HG02943 (cell line): Measurements from ENCODE around the gene MMP21.

Experiments used
- ATAC-seq: cut with Tn5 transposase; IDR thresholded peaks from one replicate; pipeline ENCODE4 v1.9.1; 2021; ENCODE audit warnings: mild to moderate bottlenecking, low read depth, moderate library complexity; ENCODE audit not compliant: unreplicated experiment

MMP21 gene

DNA sequence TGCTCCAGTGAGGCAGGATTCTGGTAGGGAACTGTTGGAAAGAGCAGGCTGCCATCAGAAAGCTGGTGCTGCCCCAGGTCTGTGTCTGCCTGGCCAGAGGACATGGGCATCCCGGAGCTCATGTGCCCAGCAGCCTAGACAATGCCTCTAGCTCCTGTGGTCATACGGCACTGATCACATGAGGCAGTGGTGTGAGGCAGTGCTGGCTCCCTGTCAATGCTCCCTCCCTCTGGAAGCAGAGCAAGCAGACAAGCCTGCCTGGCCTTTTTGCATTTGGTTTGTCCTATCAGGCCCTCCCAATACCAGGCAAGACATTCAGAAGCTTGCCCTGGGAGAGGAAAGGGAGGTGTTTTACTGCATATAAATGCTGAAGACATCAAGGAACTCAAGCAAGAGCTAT is 19.5 kb upstream of the MMP21 start:
- ATAC-seq = no peak

GRCh38 chr10:125792342-125793300 is 17.0 kb upstream of the MMP21 start:
- no peak for ATAC-seq

DNA sequence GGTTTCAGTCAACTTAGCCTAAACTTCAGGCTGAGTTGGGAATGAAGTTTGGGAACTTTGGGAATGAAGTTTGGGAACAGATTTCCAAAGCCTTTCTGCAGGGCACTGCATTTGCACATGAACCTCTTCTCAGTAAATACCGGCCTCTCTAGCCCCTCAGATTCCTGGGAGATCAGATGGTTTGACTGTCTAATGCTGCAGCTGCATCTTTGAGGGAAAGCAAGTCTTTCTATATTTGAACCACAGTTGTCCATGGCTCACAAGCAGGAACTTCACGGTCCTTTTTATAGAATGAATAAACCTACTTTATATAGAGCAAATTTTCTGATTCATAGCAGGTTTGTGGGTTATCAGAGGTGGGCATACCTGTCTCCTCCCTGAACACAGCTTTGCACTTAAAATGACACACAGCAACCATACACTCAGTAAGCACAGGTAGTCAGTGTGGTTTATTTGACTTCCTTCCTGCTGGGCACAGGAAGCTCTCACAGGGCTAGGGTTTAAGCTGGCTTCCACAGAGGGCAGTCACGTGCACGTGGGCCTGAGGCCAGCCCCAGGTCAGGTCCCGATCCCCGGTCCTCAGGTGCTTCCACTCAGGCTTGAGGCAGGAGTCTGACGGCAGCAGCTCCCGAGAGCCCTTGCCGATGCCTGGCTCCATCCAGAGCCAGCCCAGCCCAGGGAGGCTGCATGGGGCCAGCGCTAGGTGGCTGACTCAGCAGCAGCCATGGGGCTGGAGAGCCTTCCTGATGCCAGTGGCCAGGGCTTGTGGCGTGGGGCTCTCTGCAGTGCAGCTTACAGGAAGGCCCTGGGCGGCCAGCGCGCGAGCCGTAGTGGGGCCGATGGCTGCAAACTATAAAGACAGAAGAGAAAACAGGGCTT is 12.8 kb upstream of the MMP21 start:
- ATAC-seq = no peak

- no peak for ATAC-seq
These were observed 10.2 kb upstream of the MMP21 start for GRCh38 chr10:125785791-125786190.

DNA sequence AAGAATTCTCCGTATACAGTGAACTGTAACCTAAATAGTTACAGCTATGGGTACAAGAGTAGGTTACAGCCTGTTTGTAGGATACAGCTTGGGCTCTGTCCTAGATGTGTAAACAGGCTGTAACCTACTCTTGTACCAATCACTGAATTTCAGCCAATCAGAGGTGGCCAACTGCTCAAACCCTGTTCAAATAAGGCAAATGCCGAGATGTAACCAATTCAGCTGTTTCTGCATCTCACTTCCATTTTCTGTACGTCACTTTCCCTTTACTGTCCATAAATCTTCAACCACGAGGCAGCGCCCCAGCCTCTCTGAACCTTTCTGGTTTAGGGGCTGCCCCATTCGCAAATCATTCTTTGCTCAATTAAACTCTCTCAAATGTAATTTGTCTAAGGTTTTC is 8.3 kb upstream of the MMP21 start:
- peak; percentile 89 for ATAC-seq

- ATAC-seq = no peak
These were observed 7.8 kb upstream of the MMP21 start for GRCh38 chr10:125783408-125783807.

DNA sequence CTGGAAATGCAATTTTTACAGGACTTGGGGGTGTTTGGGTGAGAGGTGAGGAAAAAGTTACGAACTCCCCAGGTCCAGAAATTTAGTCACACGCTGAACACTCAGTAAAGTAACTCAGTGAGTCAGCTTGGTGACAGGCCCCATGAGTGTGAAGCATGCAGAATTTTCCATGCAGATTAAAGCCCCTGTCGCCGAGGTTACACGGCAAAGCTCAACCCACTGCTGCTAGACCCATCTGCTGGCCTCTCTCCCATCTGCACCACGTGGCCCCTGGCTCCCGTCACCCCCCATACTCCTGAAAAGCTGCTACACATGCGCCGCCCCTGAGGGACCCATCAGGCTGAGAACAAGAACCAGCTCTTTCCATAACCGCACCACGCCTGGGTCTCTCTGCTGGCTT is 7.0 kb upstream of the MMP21 start:
- ATAC-seq = no peak

DNA sequence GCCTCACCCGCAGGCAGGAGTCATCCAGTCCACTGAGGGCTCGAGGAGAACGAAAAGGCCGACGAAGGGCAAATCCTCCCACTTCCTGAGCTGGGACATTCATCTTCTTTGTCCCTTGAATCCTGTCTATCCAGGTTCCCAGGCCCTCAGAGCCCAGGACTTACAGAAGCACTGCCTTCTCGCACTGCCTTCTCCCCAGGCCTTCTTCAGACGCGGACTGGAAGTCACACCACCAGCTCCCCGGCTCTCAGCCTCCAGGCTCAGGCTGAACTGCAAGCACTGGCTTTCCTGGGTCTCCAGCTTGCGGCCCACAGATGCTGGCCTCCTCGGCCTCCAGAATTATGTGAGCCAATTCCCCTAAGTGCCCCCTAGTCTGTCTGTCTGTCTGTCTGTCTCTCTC is 6.4 kb upstream of the MMP21 start:
- no peak for ATAC-seq

GRCh38 chr10:125781374-125781773 is 5.8 kb upstream of the MMP21 start:
- no peak for ATAC-seq

GRCh38 chr10:125779403-125780327 is 4.0 kb upstream of the MMP21 start:
- no peak for ATAC-seq

DNA sequence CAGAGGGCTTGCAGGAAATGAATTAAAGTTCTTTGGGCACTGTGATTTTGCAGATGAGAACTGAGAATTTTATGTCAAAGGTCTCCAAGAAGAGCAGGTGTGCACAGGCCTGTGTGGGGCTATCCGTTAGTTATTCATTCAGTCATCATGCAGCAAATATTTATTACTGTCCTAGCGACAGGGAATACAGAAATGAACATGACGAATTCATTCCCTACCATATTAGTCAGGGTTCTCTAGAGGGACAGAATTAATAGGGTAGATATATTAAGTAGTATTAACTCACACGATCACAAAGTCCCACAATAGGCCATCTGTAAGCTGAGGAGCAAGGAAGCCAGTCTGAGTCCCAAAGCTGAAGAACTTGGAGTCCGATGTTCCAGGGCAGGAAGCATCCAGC is 2.9 kb upstream of the MMP21 start:
- no peak for ATAC-seq

DNA sequence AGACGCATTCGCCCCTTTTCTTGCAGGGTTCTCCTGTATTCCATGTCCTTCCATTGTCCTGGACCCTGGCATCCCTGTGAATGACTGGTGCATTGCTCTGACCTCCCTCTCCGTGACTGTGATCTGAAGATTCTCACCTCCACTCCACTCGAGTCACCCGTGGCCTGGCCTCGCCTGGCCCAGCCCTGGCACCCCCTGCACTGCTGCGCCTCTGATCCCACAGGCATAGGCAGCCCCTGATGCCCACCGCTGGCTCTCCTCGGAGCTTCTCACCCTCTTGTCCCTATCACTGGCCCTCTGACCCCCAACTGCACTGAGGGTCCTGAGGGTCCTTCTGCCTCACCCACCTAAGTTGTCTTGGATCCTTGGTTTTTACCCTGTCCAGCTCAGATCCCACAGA is 2.2 kb upstream of the MMP21 start:
- no peak for ATAC-seq

- no peak for ATAC-seq
These were observed 935 bp downstream of the MMP21 start for GRCh38 chr10:125774581-125775191.

- ATAC-seq = no peak
These were observed 1.7 kb downstream of the MMP21 start for GRCh38 chr10:125773687-125774543.

DNA sequence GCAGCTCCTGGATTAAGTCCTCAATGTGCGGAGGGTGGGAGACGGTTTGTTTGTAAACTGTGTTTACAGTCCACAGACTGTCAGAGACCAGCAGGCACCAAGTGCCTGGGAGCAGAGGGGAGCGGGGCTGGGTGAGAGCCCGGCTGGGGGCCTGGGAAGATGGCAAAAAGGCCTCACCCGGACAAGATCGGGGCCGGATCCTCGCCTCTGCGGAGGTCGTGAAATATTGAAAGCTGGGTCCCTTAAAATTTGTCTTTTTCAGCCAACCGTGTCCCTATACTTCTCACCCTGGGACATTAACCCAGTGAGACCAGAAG is 2.8 kb downstream of the MMP21 start:
- ATAC-seq = no peak

- no peak for ATAC-seq
These were observed 3.3 kb downstream of the MMP21 start for GRCh38 chr10:125772112-125772863.

DNA sequence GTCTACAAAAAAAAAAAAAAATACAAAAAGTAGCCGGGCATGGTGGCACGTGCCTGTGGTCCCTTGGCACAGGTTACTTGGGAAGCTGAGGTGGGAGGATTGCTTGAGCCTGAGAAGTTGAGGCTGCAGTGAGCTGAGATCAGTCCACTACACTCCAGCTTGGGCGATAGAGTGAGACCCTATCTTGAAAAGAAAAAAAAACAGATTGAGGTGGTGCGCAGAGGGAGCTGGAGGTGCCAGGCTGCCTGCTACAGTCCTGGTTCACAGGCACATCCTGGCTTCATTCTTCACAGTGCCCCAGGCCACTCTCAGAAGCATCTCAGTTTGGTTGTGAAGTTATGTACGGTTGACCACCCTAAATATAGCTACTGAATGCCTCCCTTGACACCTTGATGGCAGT is 4.8 kb downstream of the MMP21 start:
- ATAC-seq = no peak

DNA sequence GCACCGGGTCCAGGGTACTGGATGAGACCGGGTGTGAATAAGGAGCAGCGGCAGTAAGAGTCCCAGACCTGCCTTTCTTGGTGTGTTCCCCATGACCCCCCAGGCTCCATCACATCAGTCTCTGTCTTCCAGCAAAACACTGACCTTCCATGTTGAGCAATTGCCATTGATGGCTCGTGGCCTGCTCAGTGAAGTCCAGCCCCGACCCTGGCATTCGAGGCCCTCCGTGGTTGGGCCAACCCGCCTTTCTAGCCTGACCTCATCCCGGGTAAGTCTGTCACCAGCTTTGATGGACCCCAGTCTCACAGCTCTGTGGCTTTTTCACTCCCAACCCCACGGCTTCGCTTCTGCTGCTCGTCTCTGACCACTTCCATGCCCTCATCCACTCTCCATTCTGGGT is 6.4 kb downstream of the MMP21 start:
- ATAC-seq = no peak
